Progenitor cell of endocrine pancreas (in vitro differentiated cells): ENCODE results near the gene C1R. TPM values are rescaled to one million over a fixed set of nuclear protein-coding genes. Genes with fewer than 3 reads are reported as not detected.

Experiments
- DNase-seq: peaks from one replicate; pipeline ENCODE4 v3.0.0; 2021; ENCODE audit warnings: low spot score; ENCODE audit not compliant: unreplicated experiment
- H3K27ac Mint-ChIP-seq: 2 replicates; pipeline ENCODE4 v1.8.0; 2021; ENCODE audit warnings: mild to moderate bottlenecking, moderate library complexity, mixed read lengths
- H3K27me3 Mint-ChIP-seq: 2 replicates; pipeline ENCODE4 v1.8.0; 2021; ENCODE audit warnings: mixed read lengths
- H3K36me3 Mint-ChIP-seq: 2 replicates; pipeline ENCODE4 v1.8.0; 2022; ENCODE audit warnings: mixed read lengths; ENCODE audit not compliant: insufficient read depth
- H3K4me1 Mint-ChIP-seq: 2 replicates; pipeline ENCODE4 v1.8.0; 2021; ENCODE audit warnings: low read depth, mixed read lengths
- H3K4me3 Mint-ChIP-seq: 2 replicates; pipeline ENCODE4 v1.8.0; 2021; ENCODE audit warnings: low read depth, mild to moderate bottlenecking, moderate library complexity, mixed read lengths
- H3K9me3 Mint-ChIP-seq: 2 replicates; pipeline ENCODE4 v1.8.0; 2021; ENCODE audit warnings: low read depth, mixed read lengths
- CTCF ChIP-seq: fragments of 200-600 bp; sonication (generic); IDR thresholded peaks from one replicate; pipeline ENCODE4 v1.5.0; 2021; ENCODE audit warnings: antibody characterized with exemption, mild to moderate bottlenecking; ENCODE audit not compliant: unreplicated experiment
- total RNA-seq: library from RNA; stranded (reverse); gene quantifications from 2 replicates; pipeline ENCODE4 v1.2.1, GENCODE V29; 2021

The C1R gene
- total RNA-seq, 1 donor from 2014 or later, result 10.2 TPM

GRCh38 chr12:7068994-7069346, 23.3 kb downstream of the C1R start:
- peaks cover 1% of the 10 kb centered on the region for H3K4me1 Mint-ChIP-seq
- no peak for TF ChIP-seq CTCF

GRCh38 chr12:7068240-7068993, 23.8 kb downstream of the C1R start:
- TF ChIP-seq CTCF, result no peak
- Mint-ChIP-seq H3K36me3 (no peaks in the 10 kb centered on the region), H3K27me3 (peaks cover 13% of the 10 kb centered on the region), H3K4me1 (peaks cover 1% of the 10 kb centered on the region), H3K27ac (no peak overlapping the region), H3K9me3 (no peaks in the 10 kb centered on the region), H3K4me3 (no peak overlapping the region)
- no peak for DNase-seq

More at GRCh38 chr12:7068994-7069346, 23.3 kb downstream of the C1R start:
- H3K27ac Mint-ChIP-seq, result no peak overlapping the region
- H3K4me3 Mint-ChIP-seq, result no peak overlapping the region
- H3K36me3 Mint-ChIP-seq, result no peaks in the 10 kb centered on the region
- DNase-seq, result no peak
- peaks cover 16% of the 10 kb centered on the region for H3K27me3 Mint-ChIP-seq
- H3K9me3 Mint-ChIP-seq, result no peaks in the 10 kb centered on the region

GRCh38 chr12:7067096-7067495, 25.1 kb downstream of the C1R start:
- Mint-ChIP-seq H3K27me3 (peaks cover 12% of the 10 kb centered on the region), H3K4me3 (no peak overlapping the region), H3K4me1 (peaks cover 1% of the 10 kb centered on the region), H3K27ac (no peak overlapping the region), H3K9me3 (no peaks in the 10 kb centered on the region), H3K36me3 (no peaks in the 10 kb centered on the region)
- TF ChIP-seq CTCF, result no peak
- no peak for DNase-seq

GRCh38 chr12:7066596-7066995, 25.6 kb downstream of the C1R start:
- TF ChIP-seq CTCF, result no peak
- H3K4me1 Mint-ChIP-seq, result peaks cover 1% of the 10 kb centered on the region
- H3K36me3 Mint-ChIP-seq, result no peaks in the 10 kb centered on the region
- DNase-seq, result no peak
- no peak overlapping the region for H3K27ac Mint-ChIP-seq
- no peaks in the 10 kb centered on the region for H3K9me3 Mint-ChIP-seq
- peaks cover 8% of the 10 kb centered on the region for H3K27me3 Mint-ChIP-seq
- H3K4me3 Mint-ChIP-seq, result no peak overlapping the region

GRCh38 chr12:7065073-7065623, 27.1 kb downstream of the C1R start:
- Mint-ChIP-seq H3K4me3 (no peak overlapping the region), H3K27me3 (peaks cover 14% of the 10 kb centered on the region)

More at GRCh38 chr12:7065073-7065623, 27.1 kb downstream of the C1R start:
- no peak for TF ChIP-seq CTCF
- H3K36me3 Mint-ChIP-seq, result no peaks in the 10 kb centered on the region
- DNase-seq, result no peak
- H3K4me1 Mint-ChIP-seq, result peaks cover 7% of the 10 kb centered on the region
- no peak overlapping the region for H3K27ac Mint-ChIP-seq
- no peaks in the 10 kb centered on the region for H3K9me3 Mint-ChIP-seq
